Head of caudate nucleus (tissue), 42 donors: Measurements from ENCODE around the gene NLN.
"Not testable (repeated sequence)": the region's sequence is repeated elsewhere in the genome, so short reads cannot be mapped to it uniquely, and the experiment has no call there.

Experiments used
- DNase-seq, 42 donors: peaks; one replicate each; pipeline versions ENCODE4 v3.0.0 to v3.0.0-alpha.2; 2020 to 2021; ENCODE audit warnings: mixed read lengths in 7 of 42
- intact Hi-C: fragments of 100-400 bp; cut with DNase I; formaldehyde crosslinking; loops from one replicate; pipeline ENCODE4 v1.15.0; 2022

The NLN gene

GRCh38 chr5:65721720-65722574, at the start of gene NLN, which contains the start of gene SGTB:
NLN (plus strand) TSS chr5:65722205; CDS start chr5:65722374, 169 bp downstream.
SGTB (minus strand) TSS chr5:65722109; CDS start chr5:65720807, 1,302 bp downstream.
- DNase-seq, result peak; percentile 57 to 96 (median 93)
- intact Hi-C loops, result no loop called here

GRCh38 chr5:65672796-65673195, 49.2 kb upstream of the NLN start:
- no peak for DNase-seq
- intact Hi-C loops, result no loop called here

- intact Hi-C loops, result no loop called here
- DNase-seq, result no peak
Measured at GRCh38 chr5:65674749-65675148, 47.3 kb upstream of the NLN start.

GRCh38 chr5:65676056-65676455, 45.9 kb upstream of the NLN start:
- intact Hi-C loops, DNase-seq: not testable (repeated sequence)

- intact Hi-C loops, result no loop called here
Measured at GRCh38 chr5:65682148-65682547, 39.9 kb upstream of the NLN start.

GRCh38 chr5:65693121-65693520, 28.9 kb upstream of the NLN start:
- DNase-seq, result no peak
- intact Hi-C loops, result no loop called here

More at GRCh38 chr5:65682148-65682547, 39.9 kb upstream of the NLN start:
- DNase-seq, result no peak

- intact Hi-C loops, result no loop called here
Measured at GRCh38 chr5:65695162-65695755, 26.7 kb upstream of the NLN start.

GRCh38 chr5:65695896-65696295, 26.1 kb upstream of the NLN start:
- intact Hi-C loops, result no loop called here
- DNase-seq, result peak in 29 of 42 donors; percentile 10 to 71 (median 41)

More at GRCh38 chr5:65695162-65695755, 26.7 kb upstream of the NLN start:
- peak in 26 of 42 donors; percentile 5 to 80 (median 34) for DNase-seq

GRCh38 chr5:65696892-65697291, 25.1 kb upstream of the NLN start:
- no peak for DNase-seq
- intact Hi-C loops, result no loop called here

GRCh38 chr5:65699338-65699737, 22.7 kb upstream of the NLN start:
- intact Hi-C loops, result no loop called here
- no peak for DNase-seq

- intact Hi-C loops, result no loop called here
- no peak for DNase-seq
Measured at GRCh38 chr5:65702036-65702435, 20.0 kb upstream of the NLN start.

GRCh38 chr5:65704621-65705239, 17.3 kb upstream of the NLN start:
- intact Hi-C loops, result no loop called here
- DNase-seq, result no peak

- intact Hi-C loops, result no loop called here
- DNase-seq, result no peak
Measured at GRCh38 chr5:65707663-65708062, 14.3 kb upstream of the NLN start.

GRCh38 chr5:65708145-65708544, 13.9 kb upstream of the NLN start:
- no peak for DNase-seq
- intact Hi-C loops, result no loop called here

- intact Hi-C loops, result loop anchor here (10.0 kb wide), 1 partner anchor 94 kb away; the partner anchor contains the start of genes SHLD3, TRAPPC13 and TRIM23
- DNase-seq, result no peak
Measured at GRCh38 chr5:65718576-65719310, 3.3 kb upstream of the NLN start.

GRCh38 chr5:65721050-65721719, 820 bp upstream of the NLN start:
- intact Hi-C loops, result no loop called here
- peak; percentile 46 to 86 (median 67) for DNase-seq

GRCh38 chr5:65722575-65723403, 784 bp downstream of the NLN start:
- intact Hi-C loops, result no loop called here
- peak in 36 of 42 donors; percentile 8 to 63 (median 28) for DNase-seq
